Measurements from ENCODE around the gene IGFALS.

The IGFALS gene

GRCh38 chr16:1819611-1820010 is 26.1 kb upstream of the IGFALS start:
- no peak for TF ChIP-seq CTCF (IDR thresholded peaks at IDR 0.05)
- H3K36me3 Mint-ChIP-seq (ENCODE audit: low read depth), result peaks cover 10% of the 10 kb centered on the region
- H3K4me3 Mint-ChIP-seq, result no peak overlapping the region
- DNase-seq, result no peak
- peaks cover 5% of the 10 kb centered on the region for H3K27me3 Mint-ChIP-seq (ENCODE audit: low read depth, poor library complexity)
- no peaks in the 10 kb centered on the region for H3K9me3 Mint-ChIP-seq
- H3K4me1 Mint-ChIP-seq, result peaks cover 11% of the 10 kb centered on the region
- no peak overlapping the region for H3K27ac Mint-ChIP-seq

GRCh38 chr16:1818873-1819525 is 25.5 kb upstream of the IGFALS start:
- H3K27me3 Mint-ChIP-seq (ENCODE audit: low read depth, poor library complexity), result no peaks in the 10 kb centered on the region
- H3K9me3 Mint-ChIP-seq, result no peaks in the 10 kb centered on the region
- no peak overlapping the region for H3K4me3 Mint-ChIP-seq
- no peak for TF ChIP-seq CTCF (IDR thresholded peaks at IDR 0.05)
- H3K4me1 Mint-ChIP-seq, result peaks cover 5% of the 10 kb centered on the region
- H3K27ac Mint-ChIP-seq, result no peak overlapping the region
- peaks cover 15% of the 10 kb centered on the region for H3K36me3 Mint-ChIP-seq (ENCODE audit: low read depth)
- DNase-seq, result no peak

- Mint-ChIP-seq H3K27me3 (ENCODE audit: low read depth, poor library complexity) (no peaks in the 10 kb centered on the region), H3K4me1 (no peaks in the 10 kb centered on the region), H3K36me3 (ENCODE audit: low read depth) (peaks cover 21% of the 10 kb centered on the region), H3K9me3 (no peaks in the 10 kb centered on the region), H3K27ac (no peak overlapping the region), H3K4me3 (no peak overlapping the region)
- DNase-seq, result no peak
- TF ChIP-seq CTCF (IDR thresholded peaks at IDR 0.05), result no peak
These were observed 24.8 kb upstream of the IGFALS start for GRCh38 chr16:1818204-1818872.

- no peak for DNase-seq
- Mint-ChIP-seq H3K4me1 (no peaks in the 10 kb centered on the region), H3K36me3 (ENCODE audit: low read depth) (peaks cover 26% of the 10 kb centered on the region), H3K9me3 (no peaks in the 10 kb centered on the region), H3K4me3 (no peak overlapping the region), H3K27ac (no peak overlapping the region), H3K27me3 (ENCODE audit: low read depth, poor library complexity) (no peaks in the 10 kb centered on the region)
- no peak for TF ChIP-seq CTCF (IDR thresholded peaks at IDR 0.05)
These were observed 24.2 kb upstream of the IGFALS start for GRCh38 chr16:1817716-1818115.

- no peak for DNase-seq
- Mint-ChIP-seq H3K4me1 (no peaks in the 10 kb centered on the region), H3K27ac (peak overlapping the region; percentile 51), H3K27me3 (ENCODE audit: low read depth, poor library complexity) (no peaks in the 10 kb centered on the region), H3K36me3 (ENCODE audit: low read depth) (peaks cover 26% of the 10 kb centered on the region), H3K4me3 (no peak overlapping the region), H3K9me3 (no peaks in the 10 kb centered on the region)
- TF ChIP-seq CTCF (IDR thresholded peaks at IDR 0.05), result no peak
These were observed 23.7 kb upstream of the IGFALS start for GRCh38 chr16:1817276-1817589.
